ENCODE data around the gene FEM1B.

DNA sequence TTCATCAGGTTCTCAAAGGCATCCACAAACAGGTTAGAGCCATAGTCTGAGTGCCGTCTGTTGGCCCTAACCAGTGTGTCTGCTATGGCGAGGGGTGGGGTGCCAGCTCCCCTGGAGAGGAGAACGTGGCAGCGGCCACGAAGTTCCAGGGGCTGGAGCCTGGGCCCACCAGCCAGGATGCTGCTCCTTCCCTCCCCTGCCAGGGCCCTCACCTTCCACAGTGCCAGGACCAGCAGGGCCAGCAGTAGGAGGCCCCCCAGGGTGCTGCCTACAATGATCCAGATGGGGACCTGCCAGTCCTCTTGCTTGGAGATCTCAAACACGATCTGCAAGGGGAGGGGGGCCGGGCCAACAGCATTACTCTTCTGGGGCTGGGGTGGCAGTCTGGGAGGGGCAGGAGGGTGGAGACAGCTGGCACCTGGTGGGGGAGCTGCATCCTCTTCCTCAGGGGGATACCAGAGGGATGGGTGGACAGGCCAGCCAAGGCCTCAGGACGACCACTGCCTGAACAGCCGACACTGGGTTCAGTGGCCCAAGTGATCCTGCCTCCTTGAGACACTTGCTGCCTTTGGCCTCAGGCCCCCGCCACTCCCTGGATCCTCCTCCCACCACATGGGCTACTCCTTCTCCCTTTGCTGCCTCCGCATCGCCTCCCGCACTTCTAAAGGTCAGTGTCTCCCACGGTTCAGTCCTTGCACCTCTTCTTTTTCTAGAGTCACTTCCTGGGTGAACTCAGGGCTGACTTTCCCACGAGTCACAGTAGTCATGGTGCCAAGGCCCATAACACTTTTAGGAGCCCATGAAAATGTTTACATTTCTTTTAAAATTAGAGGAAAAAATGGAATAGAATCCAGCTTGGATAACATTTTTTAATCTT lies 26.3 kb downstream of the FEM1B start:
- TF ChIP-seq ASH2L (IDR thresholded peaks at IDR 0.05; ENCODE audit: low read length) (no peak), CTCF (IDR thresholded peaks at IDR 0.05; ENCODE audit: control extremely low read depth in 1 of 3, insufficient read depth in 1 of 3, low read depth in 1 of 3, low read length in 3 of 3) (no peak), CEBPB (IDR thresholded peaks at IDR 0.05; ENCODE audit: low read depth, low read length) (no peak), SP2 (IDR thresholded peaks at IDR 0.05; ENCODE audit: low read length) (no peak), KDM1A (IDR thresholded peaks at IDR 0.05; ENCODE audit: borderline replicate concordance, low read length) (no peak), ZNF274 (IDR thresholded peaks at IDR 0.05; ENCODE audit: borderline replicate concordance, extremely low read depth, low read length) (no peak), MAX (IDR thresholded peaks at IDR 0.05) (no peak), TBP (IDR thresholded peaks at IDR 0.05; ENCODE audit: low read depth, low read length) (no peak), GABPA (IDR thresholded peaks at IDR 0.05; ENCODE audit: borderline replicate concordance, insufficient read depth, low read length) (no peak), TAF1 (IDR thresholded peaks at IDR 0.05; ENCODE audit: low read depth, low read length) (no peak), EZH2 (IDR thresholded peaks at IDR 0.05; ENCODE audit: low read depth, low read length, severe bottlenecking) (no peak), SRF (IDR thresholded peaks at IDR 0.05; ENCODE audit: low read depth, low read length) (no peak)
- TF ChIP-seq, protein P1, sequence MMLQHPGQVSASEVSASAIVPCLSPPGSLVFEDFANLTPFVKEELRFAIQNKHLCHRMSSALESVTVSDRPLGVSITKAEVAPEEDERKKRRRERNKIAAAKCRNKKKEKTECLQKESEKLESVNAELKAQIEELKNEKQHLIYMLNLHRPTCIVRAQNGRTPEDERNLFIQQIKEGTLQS (IDR thresholded peaks at IDR 0.05; ENCODE audit: insufficient read depth, low read depth, low read length), result no peak

Data from H1 (cell line).